A673 (cell line): ENCODE data around the gene ZNF284.

Experiments
- CTCF ChIP-seq: fragments of 300-800, 200-600 bp; sonication (generic); conservative IDR thresholded peaks from 2 replicates; pipeline ENCODE4 v1.5.1; 2017; ENCODE audit warnings: low read depth, mild to moderate bottlenecking, antibody characterized with exemption, low read length, moderate library complexity, mixed read lengths
- EZH2 ChIP-seq: fragments of 200-600 bp; sonication (generic); IDR thresholded peaks from 2 replicates; pipeline ENCODE4 v1.6.1; 2017; ENCODE audit warnings: borderline replicate concordance, low read depth, mild to moderate bottlenecking, mixed read lengths, antibody characterized with exemption, low read length; ENCODE audit not compliant: poor library complexity, severe bottlenecking

- TF ChIP-seq CTCF (no peak), EZH2 (no peak)
Measured at GRCh38 chr19:44113138-44113783, 41.3 kb downstream of the ZNF284 start, which contains the start of gene ZNF225.
